Endothelial cell of hepatic sinusoid (primary cell): Measurements from ENCODE around the gene STEAP2.
"Not testable (repeated sequence)": the region's sequence is repeated elsewhere in the genome, so short reads cannot be mapped to it uniquely, and the experiment has no call there.

Experiments used
- in situ Hi-C: cut with HindIII; loops from 2 replicates; pipeline ENCODE4 v1.10.0; 2017; ENCODE audit warnings: low sequenced_read_pairs

The STEAP2 gene

GRCh38 chr7:90211391-90212148 lies at the start of gene STEAP2:
Gene STEAP2 (plus strand): TSS chr7:90211740. CDS start chr7:90225083, 13,343 bp downstream.
- in situ Hi-C loops: no loop called here

- in situ Hi-C loops: loop anchor here (25.0 kb wide), 1 partner anchor 274 kb away; no protein-coding TSS in a partner anchor
Measured at GRCh38 chr7:90163534-90163933, 48.0 kb upstream of the STEAP2 start.

- in situ Hi-C loops: loop anchor here (5.0 to 25.0 kb wide), 2 partner anchors 102 to 272 kb away; no protein-coding TSS in a partner anchor
Measured at GRCh38 chr7:90165724-90166123, 45.8 kb upstream of the STEAP2 start.

GRCh38 chr7:90166153-90166552 lies 45.4 kb upstream of the STEAP2 start:
- in situ Hi-C loops: loop anchor here (5.0 to 25.0 kb wide), 2 partner anchors 101 to 271 kb away; no protein-coding TSS in a partner anchor

- in situ Hi-C loops: loop anchor here (5.0 to 25.0 kb wide), 2 partner anchors 100 to 270 kb away; no protein-coding TSS in a partner anchor
Measured at GRCh38 chr7:90167361-90167760, 44.2 kb upstream of the STEAP2 start.

- in situ Hi-C loops: loop anchor here (5.0 to 25.0 kb wide), 2 partner anchors 97 to 267 kb away; no protein-coding TSS in a partner anchor
Measured at GRCh38 chr7:90169891-90170290, 41.6 kb upstream of the STEAP2 start.

- in situ Hi-C loops: loop anchor here (25.0 kb wide), 1 partner anchor 265 kb away; no protein-coding TSS in a partner anchor
Measured at GRCh38 chr7:90172121-90172520, 39.4 kb upstream of the STEAP2 start.

- in situ Hi-C loops: loop anchor here (25.0 kb wide), 1 partner anchor 265 kb away; no protein-coding TSS in a partner anchor
Measured at GRCh38 chr7:90172624-90173023, 38.9 kb upstream of the STEAP2 start.

- in situ Hi-C loops: loop anchor here (25.0 kb wide), 1 partner anchor 264 kb away; no protein-coding TSS in a partner anchor
Measured at GRCh38 chr7:90173127-90173844, 38.3 kb upstream of the STEAP2 start.

GRCh38 chr7:90175667-90176066 lies 35.9 kb upstream of the STEAP2 start:
- in situ Hi-C loops: no loop called here

GRCh38 chr7:90176195-90176594 lies 35.3 kb upstream of the STEAP2 start:
- in situ Hi-C loops: no loop called here

GRCh38 chr7:90178166-90178565 lies 33.4 kb upstream of the STEAP2 start:
- in situ Hi-C loops: no loop called here

GRCh38 chr7:90178679-90179278 lies 32.8 kb upstream of the STEAP2 start:
- in situ Hi-C loops: no loop called here

GRCh38 chr7:90180011-90180585 lies 31.4 kb upstream of the STEAP2 start:
- in situ Hi-C loops: no loop called here

- in situ Hi-C loops: no loop called here
Measured at GRCh38 chr7:90180649-90181048, 30.9 kb upstream of the STEAP2 start.

GRCh38 chr7:90181485-90181884 lies 30.1 kb upstream of the STEAP2 start:
- in situ Hi-C loops: no loop called here

GRCh38 chr7:90186290-90186689 lies 25.2 kb upstream of the STEAP2 start:
- in situ Hi-C loops: not testable (repeated sequence)

- in situ Hi-C loops: no loop called here
Measured at GRCh38 chr7:90187507-90188050, 24.0 kb upstream of the STEAP2 start.

GRCh38 chr7:90188281-90188680 lies 23.3 kb upstream of the STEAP2 start:
- in situ Hi-C loops: no loop called here

GRCh38 chr7:90190995-90191394 lies 20.5 kb upstream of the STEAP2 start:
- in situ Hi-C loops: no loop called here
